NCI-H1436 (cell line): ENCODE data around the gene COQ3.

Source experiments
- DNase-seq: peaks from one replicate; lab custom pipeline; 2025; lab: John Stamatoyannopoulos, UW

COQ3 gene

GRCh38 chr6:99331531-99331930 lies 62.5 kb downstream of the COQ3 start:
- DNase-seq, result no peak

GRCh38 chr6:99330159-99330558 lies 63.8 kb downstream of the COQ3 start:
- peak; percentile 61 for DNase-seq

- DNase-seq, result no peak
Observed at GRCh38 chr6:99324996-99325395, 69.0 kb downstream of the COQ3 start.
